H9 (cell line): ENCODE data around the gene DOCK9. TPM values are rescaled to one million over a fixed set of nuclear protein-coding genes. Genes with fewer than 3 reads are reported as not detected.

Experiments
- DNase-seq: peaks from one replicate; pipeline ENCODE4 v3.0.0-alpha.2; 2017
- H2AFZ ChIP-seq: one replicate; pipeline ENCODE4 v1.6.1; 2013; ENCODE audit warnings: mild to moderate bottlenecking, low read length, control low read depth, moderate library complexity
- H2AK5ac ChIP-seq: 2 replicates; pipeline ENCODE4 v1.6.1; 2013; ENCODE audit warnings: low read length, control low read depth, mixed read lengths; ENCODE audit not compliant: insufficient read length
- H2BK120ac ChIP-seq: one replicate; pipeline ENCODE4 v1.6.1; 2013; ENCODE audit warnings: low read depth, mild to moderate bottlenecking, low read length, control low read depth, inconsistent platforms; ENCODE audit not compliant: poor library complexity, severe bottlenecking
- H2BK12ac ChIP-seq: 2 replicates; pipeline ENCODE4 v1.6.1; 2013; ENCODE audit warnings: low read length, control low read depth, mixed read lengths, low read depth; ENCODE audit not compliant: insufficient read length
- H2BK15ac ChIP-seq: 2 replicates; pipeline ENCODE4 v1.6.1; 2013; ENCODE audit warnings: low read depth, low read length, control low read depth
- H2BK20ac ChIP-seq: one replicate; pipeline ENCODE4 v1.6.1; 2013; ENCODE audit warnings: low read depth, mild to moderate bottlenecking, low read length, control low read depth, inconsistent platforms; ENCODE audit not compliant: poor library complexity, severe bottlenecking
- H2BK5ac ChIP-seq: 2 replicates; pipeline ENCODE4 v1.6.1; 2013; ENCODE audit warnings: low read length, control low read depth, mixed read lengths; ENCODE audit not compliant: insufficient read length
- H3K14ac ChIP-seq: 2 replicates; pipeline ENCODE4 v1.6.1; 2013; ENCODE audit warnings: low read length, control low read depth; ENCODE audit not compliant: insufficient read depth
- H3K18ac ChIP-seq: 2 replicates; pipeline ENCODE4 v1.6.1; 2013; ENCODE audit warnings: low read depth, mild to moderate bottlenecking, mixed read lengths, low read length, control low read depth; ENCODE audit not compliant: insufficient read length
- H3K23ac ChIP-seq: 2 replicates; pipeline ENCODE4 v1.6.1; 2013; ENCODE audit warnings: low read length, control low read depth, mixed read lengths, low read depth; ENCODE audit not compliant: insufficient read length
- H3K23me2 ChIP-seq: 2 replicates; pipeline ENCODE4 v1.6.1; 2013; ENCODE audit warnings: low read depth, mild to moderate bottlenecking, mixed read lengths, low read length, control low read depth; ENCODE audit not compliant: insufficient read length, poor library complexity, severe bottlenecking
- H3K27ac ChIP-seq: 2 replicates; pipeline ENCODE4 v1.5.1; 2013; ENCODE audit warnings: low read length, control low read depth, mixed read lengths, low read depth; ENCODE audit not compliant: insufficient read length
- H3K27me3 ChIP-seq: 2 replicates; pipeline ENCODE4 v1.6.1; 2013; ENCODE audit warnings: low read length, control low read depth, inconsistent platforms; ENCODE audit not compliant: insufficient read depth
- H3K4ac ChIP-seq: 2 replicates; pipeline ENCODE4 v1.6.1; 2013; ENCODE audit warnings: low read depth, mild to moderate bottlenecking, control low read depth, inconsistent platforms, low read length, moderate library complexity
- H3K4me1 ChIP-seq: 2 replicates; pipeline ENCODE4 v1.6.1; 2013; ENCODE audit warnings: low read length, control low read depth, inconsistent platforms; ENCODE audit not compliant: insufficient read depth
- H3K4me2 ChIP-seq: 2 replicates; pipeline ENCODE4 v1.6.1; 2013; ENCODE audit warnings: low read length, control low read depth, mixed read lengths; ENCODE audit not compliant: insufficient read length, insufficient read depth
- H3K56ac ChIP-seq: 2 replicates; pipeline ENCODE4 v1.6.1; 2013; ENCODE audit warnings: low read depth, mild to moderate bottlenecking, mixed read lengths, low read length, control low read depth; ENCODE audit not compliant: insufficient read length
- H3K79me1 ChIP-seq: 2 replicates; pipeline ENCODE4 v1.6.1; 2013; ENCODE audit warnings: low read depth, mild to moderate bottlenecking, moderate library complexity, low read length, control low read depth, inconsistent platforms; ENCODE audit not compliant: insufficient read depth, poor library complexity, severe bottlenecking
- H3K79me2 ChIP-seq: 2 replicates; pipeline ENCODE4 v1.6.1; 2013; ENCODE audit warnings: low read length, control low read depth, inconsistent platforms; ENCODE audit not compliant: insufficient read depth
- H3K9ac ChIP-seq: 2 replicates; pipeline ENCODE4 v1.6.1; 2013; ENCODE audit warnings: low read length, control low read depth, mixed read lengths; ENCODE audit not compliant: insufficient read length; ENCODE audit errors: extremely low read depth
- H3K9me3 ChIP-seq: one replicate; pipeline ENCODE4 v1.6.1; 2013; ENCODE audit warnings: low read depth, low read length, inconsistent platforms; ENCODE audit not compliant: control insufficient read depth
- H3T11ph ChIP-seq: one replicate; pipeline ENCODE4 v1.6.1; 2013; ENCODE audit warnings: mild to moderate bottlenecking, low read length, control low read depth, inconsistent platforms
- H4K20me1 ChIP-seq: one replicate; pipeline ENCODE4 v1.6.1; 2013; ENCODE audit not compliant: control insufficient read depth, insufficient read length, insufficient read depth
- H4K5ac ChIP-seq: 2 replicates; pipeline ENCODE4 v1.6.1; 2013; ENCODE audit warnings: low read depth, mild to moderate bottlenecking, mixed read lengths, low read length, control low read depth; ENCODE audit not compliant: insufficient read length
- H4K8ac ChIP-seq: replicated peaks from 2 replicates; pipeline ENCODE4 v1.6.1; 2013; ENCODE audit warnings: low read length, control low read depth, mixed read lengths, low read depth; ENCODE audit not compliant: insufficient read length
- H4K91ac ChIP-seq: 2 replicates; pipeline ENCODE4 v1.6.1; 2013; ENCODE audit warnings: low read depth, mild to moderate bottlenecking, moderate library complexity, mixed read lengths, low read length, control low read depth; ENCODE audit not compliant: insufficient read length
- H3K27ac Mint-ChIP-seq, 3 experiments: 2 replicates in 2 of 3; 3 replicates in 1 of 3; pipeline ENCODE4 v1.8.0; 2020 to 2021; ENCODE audit warnings: mixed read lengths in 3 of 3, mild to moderate bottlenecking in 1 of 3, moderate library complexity in 1 of 3
- H3K27me3 Mint-ChIP-seq: 2 replicates; pipeline ENCODE4 v1.8.0; 2021; ENCODE audit warnings: low read depth, mild to moderate bottlenecking, moderate library complexity, mixed read lengths
- H3K36me3 Mint-ChIP-seq, 3 experiments: 2 replicates in 2 of 3; 3 replicates in 1 of 3; pipeline ENCODE4 v1.8.0; 2020 to 2021; ENCODE audit warnings: low read depth in 3 of 3, mixed read lengths in 3 of 3; ENCODE audit not compliant: insufficient read depth in 1 of 3
- H3K4me1 Mint-ChIP-seq, 2 experiments: 2 replicates each; pipeline ENCODE4 v1.8.0; 2020; ENCODE audit warnings: mixed read lengths in 2 of 2
- H3K4me3 Mint-ChIP-seq, 2 experiments: 2 replicates in 1 of 2; 3 replicates in 1 of 2; pipeline ENCODE4 v1.8.0; 2020 to 2021; ENCODE audit warnings: mild to moderate bottlenecking in 2 of 2, mixed read lengths in 2 of 2, moderate library complexity in 1 of 2
- H3K9me3 Mint-ChIP-seq, 2 experiments: 2 replicates in 1 of 2; 3 replicates in 1 of 2; pipeline ENCODE4 v1.8.0; 2020; ENCODE audit warnings: mild to moderate bottlenecking in 2 of 2, mixed read lengths in 2 of 2, moderate library complexity in 1 of 2
- CTCF ChIP-seq: fragments of 200-600 bp; sonication (generic); conservative IDR thresholded peaks from 3 replicates; pipeline ENCODE4 v1.8.0; 2021; ENCODE audit warnings: antibody characterized with exemption, mild to moderate bottlenecking
- WGBS: extraction: QIAGEN DNeasy Blood & Tissue Kit; methylation state at CpG from one replicate; pipeline ENCODE4 v1.1.7; 2013; ENCODE audit warnings: missing lambda C conversion rate, low lambda C conversion rate, mixed read lengths; ENCODE audit not compliant: insufficient read length; ENCODE audit errors: extremely low coverage; 5-methylcytosine and 5-hydroxymethylcytosine counted together
- total RNA-seq: library from RNA; stranded (reverse); gene quantifications from 2 replicates; pipeline ENCODE4 v1.2.1, GENCODE V29; 2021

Gene DOCK9
- total RNA-seq, 1 experiment from 2014 or later = 23.0 TPM

- no peak overlapping the region for H3K18ac ChIP-seq
- no peak overlapping the region for H3K4me3 Mint-ChIP-seq
- H3K27ac ChIP-seq = no peak overlapping the region
- H4K8ac ChIP-seq = no peak overlapping the region
- no peaks in the 10 kb centered on the region for H3K9me3 Mint-ChIP-seq
- H3K4me1 Mint-ChIP-seq = peaks cover 31 to 34% of the 10 kb centered on the region in 2 experiments
- no peak overlapping the region for H3K27ac Mint-ChIP-seq
- no peaks in the 10 kb centered on the region for H3K9me3 ChIP-seq
- no peak overlapping the region for H3T11ph ChIP-seq
- H2BK5ac ChIP-seq = no peak overlapping the region
- no peaks in the 10 kb centered on the region for H3K27me3 ChIP-seq
- H4K91ac ChIP-seq = no peak overlapping the region
- no peak overlapping the region for H2BK12ac ChIP-seq
- no peak overlapping the region for H2AK5ac ChIP-seq
- no peak overlapping the region for H3K4me2 ChIP-seq
- TF ChIP-seq CTCF = no peak
- H3K79me2 ChIP-seq = no peaks in the 10 kb centered on the region
- no peak overlapping the region for H3K9ac ChIP-seq
- no peak overlapping the region for H2BK20ac ChIP-seq
- no peak for DNase-seq
- H3K4me1 ChIP-seq = peaks cover 5% of the 10 kb centered on the region; the same call in 1 of the 2 replicates
- no peak overlapping the region for H4K5ac ChIP-seq
- WGBS = no CpG with 5 or more reads among the region's 4 CpGs
- H3K23ac ChIP-seq = no peak overlapping the region
- H3K27me3 Mint-ChIP-seq = no peaks in the 10 kb centered on the region
- no peak overlapping the region for H3K56ac ChIP-seq
- no peak overlapping the region for H2BK15ac ChIP-seq
- no peaks in the 10 kb centered on the region for H4K20me1 ChIP-seq
- peaks cover 3% of the 10 kb centered on the region for H3K79me1 ChIP-seq
- no peak overlapping the region for H2BK120ac ChIP-seq
- H3K14ac ChIP-seq = no peak overlapping the region
- no peaks in the 10 kb centered on the region for H3K23me2 ChIP-seq
- H2AFZ ChIP-seq = no peak overlapping the region
- H3K36me3 Mint-ChIP-seq = no peaks in the 10 kb centered on the region; a peak in 2 of 7 replicates
- no peak overlapping the region for H3K4ac ChIP-seq
Observed at GRCh38 chr13:98922306-98922705, 55.6 kb downstream of the DOCK9 start.
